ENCODE data around the gene INPP4B.

The INPP4B gene

GRCh38 chr4:142881331-142881730 lies 35.2 kb upstream of the INPP4B start:
- TF ChIP-seq, protein P1, sequence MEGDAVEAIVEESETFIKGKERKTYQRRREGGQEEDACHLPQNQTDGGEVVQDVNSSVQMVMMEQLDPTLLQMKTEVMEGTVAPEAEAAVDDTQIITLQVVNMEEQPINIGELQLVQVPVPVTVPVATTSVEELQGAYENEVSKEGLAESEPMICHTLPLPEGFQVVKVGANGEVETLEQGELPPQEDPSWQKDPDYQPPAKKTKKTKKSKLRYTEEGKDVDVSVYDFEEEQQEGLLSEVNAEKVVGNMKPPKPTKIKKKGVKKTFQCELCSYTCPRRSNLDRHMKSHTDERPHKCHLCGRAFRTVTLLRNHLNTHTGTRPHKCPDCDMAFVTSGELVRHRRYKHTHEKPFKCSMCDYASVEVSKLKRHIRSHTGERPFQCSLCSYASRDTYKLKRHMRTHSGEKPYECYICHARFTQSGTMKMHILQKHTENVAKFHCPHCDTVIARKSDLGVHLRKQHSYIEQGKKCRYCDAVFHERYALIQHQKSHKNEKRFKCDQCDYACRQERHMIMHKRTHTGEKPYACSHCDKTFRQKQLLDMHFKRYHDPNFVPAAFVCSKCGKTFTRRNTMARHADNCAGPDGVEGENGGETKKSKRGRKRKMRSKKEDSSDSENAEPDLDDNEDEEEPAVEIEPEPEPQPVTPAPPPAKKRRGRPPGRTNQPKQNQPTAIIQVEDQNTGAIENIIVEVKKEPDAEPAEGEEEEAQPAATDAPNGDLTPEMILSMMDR (IDR thresholded peaks at IDR 0.05; ENCODE audit: insufficient read depth, low read length, poor library complexity, severe bottlenecking): no peak
- no peak overlapping the region for H3K4me3 ChIP-seq (replicated peaks; ENCODE audit: low read depth, low read length)
- H3K36me3 ChIP-seq (ENCODE audit: control insufficient read depth, insufficient read depth, low read length): no peaks in the 10 kb centered on the region
- no peaks in the 10 kb centered on the region for H3K27me3 ChIP-seq (replicated peaks; ENCODE audit: control insufficient read depth, insufficient read depth, low read length)
- DNase-seq (ENCODE audit: extremely low read depth, insufficient read length): no peak

- no peaks in the 10 kb centered on the region for H3K36me3 ChIP-seq (ENCODE audit: control insufficient read depth, insufficient read depth, low read length)
- no peak overlapping the region for H3K4me3 ChIP-seq (replicated peaks; ENCODE audit: low read depth, low read length)
- no peak for DNase-seq (ENCODE audit: extremely low read depth, insufficient read length)
- no peaks in the 10 kb centered on the region for H3K27me3 ChIP-seq (replicated peaks; ENCODE audit: control insufficient read depth, insufficient read depth, low read length)
- TF ChIP-seq, protein P1 (IDR thresholded peaks at IDR 0.05; ENCODE audit: insufficient read depth, low read length, poor library complexity, severe bottlenecking): no peak
Observed at GRCh38 chr4:142875117-142875516, 29.0 kb upstream of the INPP4B start.

GRCh38 chr4:142874684-142875083 lies 28.6 kb upstream of the INPP4B start:
- TF ChIP-seq, protein P1 (IDR thresholded peaks at IDR 0.05; ENCODE audit: insufficient read depth, low read length, poor library complexity, severe bottlenecking): no peak

GRCh38 chr4:142866685-142867084 lies 20.6 kb upstream of the INPP4B start:
- DNase-seq (ENCODE audit: extremely low read depth, insufficient read length): no peak
- Histone ChIP-seq H3K4me3 (replicated peaks; ENCODE audit: low read depth, low read length) (no peak overlapping the region), H3K36me3 (ENCODE audit: control insufficient read depth, insufficient read depth, low read length) (no peaks in the 10 kb centered on the region), H3K27me3 (replicated peaks; ENCODE audit: control insufficient read depth, insufficient read depth, low read length) (no peaks in the 10 kb centered on the region; the same call in 1 of the 2 replicates)
- TF ChIP-seq, protein P1 (IDR thresholded peaks at IDR 0.05; ENCODE audit: insufficient read depth, low read length, poor library complexity, severe bottlenecking): no peak

More at GRCh38 chr4:142874684-142875083, 28.6 kb upstream of the INPP4B start:
- no peaks in the 10 kb centered on the region for H3K36me3 ChIP-seq (ENCODE audit: control insufficient read depth, insufficient read depth, low read length)
- H3K4me3 ChIP-seq (replicated peaks; ENCODE audit: low read depth, low read length): no peak overlapping the region
- H3K27me3 ChIP-seq (replicated peaks; ENCODE audit: control insufficient read depth, insufficient read depth, low read length): no peaks in the 10 kb centered on the region
- DNase-seq (ENCODE audit: extremely low read depth, insufficient read length): no peak

- no peak for DNase-seq (ENCODE audit: extremely low read depth, insufficient read length)
- H3K27me3 ChIP-seq (replicated peaks; ENCODE audit: control insufficient read depth, insufficient read depth, low read length): no peaks in the 10 kb centered on the region; the same call in none of the 2 replicates
- TF ChIP-seq, protein P1 (IDR thresholded peaks at IDR 0.05; ENCODE audit: insufficient read depth, low read length, poor library complexity, severe bottlenecking): no peak
Observed at GRCh38 chr4:142861351-142861750, 15.2 kb upstream of the INPP4B start.

DNA sequence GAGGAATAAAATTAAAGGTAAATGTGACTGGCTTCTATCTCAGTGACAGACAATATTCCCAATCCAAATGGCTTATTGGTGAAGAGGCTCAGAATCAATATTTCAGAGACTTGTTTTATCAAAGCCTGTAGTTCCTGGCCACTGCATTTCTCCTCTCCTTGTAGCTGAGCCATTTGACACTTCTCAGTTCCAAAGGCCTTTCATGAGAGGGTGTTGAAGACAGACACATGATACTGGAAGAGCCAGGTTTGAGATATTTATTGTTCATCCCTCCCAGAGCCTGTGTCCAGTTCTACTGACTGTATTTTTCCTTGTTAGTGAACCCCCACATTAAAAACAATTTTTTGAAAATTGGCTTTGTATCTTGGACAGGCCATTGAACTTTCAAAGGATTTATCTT lies 12.9 kb upstream of the INPP4B start:
- TF ChIP-seq, protein P1 (IDR thresholded peaks at IDR 0.05; ENCODE audit: insufficient read depth, low read length, poor library complexity, severe bottlenecking): no peak
- no peak for DNase-seq (ENCODE audit: extremely low read depth, insufficient read length)
- Histone ChIP-seq H3K4me3 (replicated peaks; ENCODE audit: low read depth, low read length) (no peak overlapping the region), H3K36me3 (ENCODE audit: control insufficient read depth, insufficient read depth, low read length) (no peaks in the 10 kb centered on the region), H3K27me3 (replicated peaks; ENCODE audit: control insufficient read depth, insufficient read depth, low read length) (no peaks in the 10 kb centered on the region; the same call in 1 of the 2 replicates)

More at GRCh38 chr4:142861351-142861750, 15.2 kb upstream of the INPP4B start:
- no peaks in the 10 kb centered on the region for H3K36me3 ChIP-seq (ENCODE audit: control insufficient read depth, insufficient read depth, low read length)
- no peak overlapping the region for H3K4me3 ChIP-seq (replicated peaks; ENCODE audit: low read depth, low read length)
